AG04450 (cell line): ENCODE data around the gene RRP36. TPM values are rescaled to one million over a fixed set of nuclear protein-coding genes. Genes with fewer than 3 reads are reported as not detected.

Experiments used
- CTCF ChIA-PET: fragments of 300-600, 350-600 bp; formaldehyde crosslinking; extraction: SDS; loops from one replicate; lab custom pipeline; 2022; ENCODE audit warnings: antibody characterized with exemption, inconsistent platforms; lab: Charles Lee
- POLR2A ChIA-PET: fragments of 350-600 bp; formaldehyde crosslinking; extraction: SDS; loops from one replicate; lab custom pipeline; 2021; ENCODE audit warnings: antibody characterized with exemption, inconsistent platforms; lab: Yijun Ruan, JAX
- DNase-seq: peaks from one replicate; pipeline ENCODE4 v3.0.0-alpha.2; 2011; ENCODE audit warnings: low read depth, low spot score
- H3K27ac ChIP-seq: one replicate; pipeline ENCODE4 v1.5.1; 2012; ENCODE audit warnings: low read depth, low read length, control low read depth
- H3K27me3 ChIP-seq: one replicate; pipeline ENCODE4 v1.6.0; 2012; ENCODE audit warnings: low read length; ENCODE audit not compliant: control insufficient read depth, insufficient read depth
- H3K4me3 ChIP-seq: 2 replicates; pipeline ENCODE4 v1.5.1; 2011; ENCODE audit warnings: mild to moderate bottlenecking, low read depth, low read length, control low read depth
- H3K9me3 ChIP-seq: 2 replicates; pipeline ENCODE4 v1.5.1; 2012; ENCODE audit warnings: low read length; ENCODE audit not compliant: control insufficient read depth, insufficient read depth
- polyA plus RNA-seq: library from polyadenylated mRNA; depleted of rRNA; stranded (reverse); fragments of >200 nt; gene quantifications from 2 replicates; pipeline ENCODE4 v1.2.3, GENCODE V29; 2011
- TF ChIP-seq, protein P1 (sequence below): IDR thresholded peaks from 2 replicates; pipeline ENCODE4 v1.5.1; 2011; ENCODE audit warnings: low read depth, low read length, control low read depth, inconsistent platforms

The RRP36 gene
- polyA plus RNA-seq, 1 experiment: 54.0 TPM

DNA sequence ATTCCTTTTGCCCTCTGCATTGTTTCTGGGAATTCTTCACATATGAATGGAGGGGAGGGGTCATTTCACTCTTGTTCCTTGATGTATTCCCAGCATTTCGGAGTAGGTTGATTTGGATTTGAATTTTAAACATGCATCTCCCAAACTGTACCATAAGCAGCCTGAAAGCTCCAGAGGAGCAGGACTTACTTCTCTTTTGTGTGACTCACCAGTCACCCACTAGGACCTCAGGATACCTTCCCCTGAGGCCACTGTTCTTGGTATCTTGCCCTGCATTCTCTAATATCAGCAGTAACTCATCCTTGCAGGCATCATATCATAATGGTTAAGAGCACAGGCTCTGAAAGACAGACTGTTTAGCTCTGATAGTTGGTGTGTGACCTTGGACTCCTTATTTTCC is 37.1 kb downstream of the RRP36 start:
- ChIA-PET POLR2A (interaction anchor here (0.7 to 2.4 kb wide), 2 partner anchors 17 to 153 kb away, joined by 3 to 21 read pairs; partner anchors contain the start of gene PTK7), CTCF (interaction anchor here (0.8 to 1.4 kb wide), 2 partner anchors 70 to 156 kb away, joined by 4 read pairs; no protein-coding TSS in a partner anchor)
- TF ChIP-seq, protein P1, sequence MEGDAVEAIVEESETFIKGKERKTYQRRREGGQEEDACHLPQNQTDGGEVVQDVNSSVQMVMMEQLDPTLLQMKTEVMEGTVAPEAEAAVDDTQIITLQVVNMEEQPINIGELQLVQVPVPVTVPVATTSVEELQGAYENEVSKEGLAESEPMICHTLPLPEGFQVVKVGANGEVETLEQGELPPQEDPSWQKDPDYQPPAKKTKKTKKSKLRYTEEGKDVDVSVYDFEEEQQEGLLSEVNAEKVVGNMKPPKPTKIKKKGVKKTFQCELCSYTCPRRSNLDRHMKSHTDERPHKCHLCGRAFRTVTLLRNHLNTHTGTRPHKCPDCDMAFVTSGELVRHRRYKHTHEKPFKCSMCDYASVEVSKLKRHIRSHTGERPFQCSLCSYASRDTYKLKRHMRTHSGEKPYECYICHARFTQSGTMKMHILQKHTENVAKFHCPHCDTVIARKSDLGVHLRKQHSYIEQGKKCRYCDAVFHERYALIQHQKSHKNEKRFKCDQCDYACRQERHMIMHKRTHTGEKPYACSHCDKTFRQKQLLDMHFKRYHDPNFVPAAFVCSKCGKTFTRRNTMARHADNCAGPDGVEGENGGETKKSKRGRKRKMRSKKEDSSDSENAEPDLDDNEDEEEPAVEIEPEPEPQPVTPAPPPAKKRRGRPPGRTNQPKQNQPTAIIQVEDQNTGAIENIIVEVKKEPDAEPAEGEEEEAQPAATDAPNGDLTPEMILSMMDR: no peak
- H3K4me3 ChIP-seq: peak overlapping the region; percentile 100
- DNase-seq: no peak
- no peak overlapping the region for H3K27ac ChIP-seq
- no peaks in the 10 kb centered on the region; the same call in 1 of the 2 replicates for H3K9me3 ChIP-seq
- no peaks in the 10 kb centered on the region for H3K27me3 ChIP-seq

DNA sequence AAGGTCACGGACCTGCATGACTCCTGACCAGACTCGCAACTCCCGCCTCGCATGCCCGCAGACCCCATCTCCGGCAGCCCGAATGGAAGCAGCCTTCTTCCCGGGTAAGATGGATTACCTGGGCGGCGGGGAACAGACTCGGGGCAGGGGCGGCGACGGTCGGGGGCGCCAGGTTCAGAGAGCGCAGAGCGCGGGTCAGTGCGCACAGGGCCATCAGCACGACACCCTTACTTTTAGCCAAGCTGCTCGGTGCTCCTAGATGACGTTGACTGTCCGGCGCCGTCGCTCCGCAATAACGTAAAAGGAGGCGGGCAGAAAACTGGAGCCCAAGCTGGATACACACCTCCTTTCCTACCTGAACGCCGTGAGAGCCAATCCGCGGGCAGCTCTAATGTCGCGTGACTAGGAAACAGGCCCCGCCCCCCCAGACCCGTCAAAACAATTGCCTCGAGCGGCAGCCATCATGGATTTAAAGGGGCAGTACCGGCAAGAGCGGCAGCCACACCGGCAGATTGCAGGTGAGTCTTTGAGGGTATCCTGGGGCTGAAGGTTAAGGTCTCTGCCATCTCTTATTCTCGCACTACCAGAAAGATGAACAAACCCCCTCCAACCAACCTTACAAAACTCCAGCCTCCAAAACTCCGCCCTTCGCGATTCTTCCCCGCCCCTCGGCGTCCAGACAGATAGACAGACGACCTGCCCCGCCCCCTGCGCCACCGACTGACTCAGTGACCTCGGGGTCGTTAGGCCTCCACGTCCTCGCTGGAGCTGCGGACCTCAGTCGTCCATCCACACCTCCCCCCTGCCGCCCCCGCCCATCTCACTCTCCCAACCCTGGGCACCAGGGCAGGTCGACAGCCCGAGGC is 38.0 kb downstream of the RRP36 start, which contains the start of the genes KLC4 and MRPL2:
TSS of gene KLC4 (plus strand) at position 464 of the 866 bp plus-strand sequence. CDS start 1,705 bp downstream, outside the sequence.
TSS of gene MRPL2 (minus strand) at position 267 of the 866 bp plus-strand sequence. CDS start at position 214, 53 bp downstream.
- TF ChIP-seq, protein P1: no peak
- CTCF ChIA-PET: interaction anchor here (0.6 to 1.4 kb wide), 4 partner anchors 69 to 111 kb away, joined by 3 to 6 read pairs (median 4); no protein-coding TSS in a partner anchor

DNA sequence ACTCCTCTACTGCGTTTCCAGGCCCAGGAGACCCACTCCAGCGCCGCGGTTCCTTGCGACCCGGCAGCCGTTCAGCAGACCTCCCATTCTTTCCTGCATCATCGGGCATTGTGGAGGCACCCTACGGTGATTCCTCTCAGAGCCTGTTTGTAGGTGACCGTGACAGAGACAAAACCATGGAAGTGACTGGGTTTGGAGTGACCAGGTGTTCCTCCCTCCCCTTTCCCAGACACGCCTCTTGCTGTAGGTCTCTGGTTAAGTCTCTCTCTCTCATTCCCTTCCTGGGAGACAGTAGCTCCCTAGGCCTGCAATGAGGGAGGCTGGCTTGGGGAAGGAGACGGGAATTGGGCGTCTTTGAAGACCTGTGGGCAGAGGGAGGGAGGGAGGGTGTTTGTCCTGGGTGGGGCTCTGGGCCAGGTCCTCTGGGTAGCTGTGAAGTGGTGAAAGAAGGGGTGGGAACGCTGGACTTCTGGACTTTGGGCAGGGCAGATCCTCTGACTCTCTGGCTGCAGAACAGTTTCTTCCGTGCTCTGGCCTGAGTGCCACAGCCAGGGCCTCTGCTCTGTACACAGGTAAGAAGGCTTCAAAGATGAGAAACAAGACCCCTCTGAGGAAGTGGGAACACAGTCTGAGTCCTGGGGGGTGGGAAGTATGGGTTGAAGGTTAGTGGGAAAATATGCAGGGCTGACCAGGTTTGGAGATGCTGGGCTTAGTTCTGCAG is 38.8 kb downstream of the RRP36 start:
- TF ChIP-seq, protein P1: 0 out of 2 replicates have a peak, but pooled peaks have one; percentile 1
- no peak for DNase-seq
- Histone ChIP-seq H3K27me3 (no peaks in the 10 kb centered on the region), H3K4me3 (peak overlapping the region; percentile 89), H3K27ac (peak overlapping the region; percentile 57), H3K9me3 (no peaks in the 10 kb centered on the region; the same call in 1 of the 2 replicates)
- CTCF ChIA-PET: interaction anchor here (0.6 to 1.4 kb wide), 5 partner anchors 9 to 110 kb away, joined by 3 to 8 read pairs (median 4); no protein-coding TSS in a partner anchor
- POLR2A ChIA-PET: interaction anchor here (1.3 to 2.4 kb wide), 3 partner anchors 16 to 84 kb away, joined by 3 to 21 read pairs (median 6); partner anchors contain the start of genes PPP2R5D and PTK7

More for the DNA sequence above, 38.0 kb downstream of the RRP36 start, which contains the start of the genes KLC4 and MRPL2:
- H3K27me3 ChIP-seq: no peaks in the 10 kb centered on the region
- no peaks in the 10 kb centered on the region; the same call in 1 of the 2 replicates for H3K9me3 ChIP-seq
- peak within 1 kb of the TSS; percentile 65 for H3K27ac ChIP-seq
- DNase-seq: peak; percentile 93
- peak within 1 kb of the TSS; percentile 100 for H3K4me3 ChIP-seq
- POLR2A ChIA-PET: interaction anchor here (0.5 to 2.4 kb wide), 7 partner anchors 16 to 1271 kb away, joined by 3 to 21 read pairs (median 4); partner anchors contain the start of genes PPP2R5D, PTK7 and RRP36

DNA sequence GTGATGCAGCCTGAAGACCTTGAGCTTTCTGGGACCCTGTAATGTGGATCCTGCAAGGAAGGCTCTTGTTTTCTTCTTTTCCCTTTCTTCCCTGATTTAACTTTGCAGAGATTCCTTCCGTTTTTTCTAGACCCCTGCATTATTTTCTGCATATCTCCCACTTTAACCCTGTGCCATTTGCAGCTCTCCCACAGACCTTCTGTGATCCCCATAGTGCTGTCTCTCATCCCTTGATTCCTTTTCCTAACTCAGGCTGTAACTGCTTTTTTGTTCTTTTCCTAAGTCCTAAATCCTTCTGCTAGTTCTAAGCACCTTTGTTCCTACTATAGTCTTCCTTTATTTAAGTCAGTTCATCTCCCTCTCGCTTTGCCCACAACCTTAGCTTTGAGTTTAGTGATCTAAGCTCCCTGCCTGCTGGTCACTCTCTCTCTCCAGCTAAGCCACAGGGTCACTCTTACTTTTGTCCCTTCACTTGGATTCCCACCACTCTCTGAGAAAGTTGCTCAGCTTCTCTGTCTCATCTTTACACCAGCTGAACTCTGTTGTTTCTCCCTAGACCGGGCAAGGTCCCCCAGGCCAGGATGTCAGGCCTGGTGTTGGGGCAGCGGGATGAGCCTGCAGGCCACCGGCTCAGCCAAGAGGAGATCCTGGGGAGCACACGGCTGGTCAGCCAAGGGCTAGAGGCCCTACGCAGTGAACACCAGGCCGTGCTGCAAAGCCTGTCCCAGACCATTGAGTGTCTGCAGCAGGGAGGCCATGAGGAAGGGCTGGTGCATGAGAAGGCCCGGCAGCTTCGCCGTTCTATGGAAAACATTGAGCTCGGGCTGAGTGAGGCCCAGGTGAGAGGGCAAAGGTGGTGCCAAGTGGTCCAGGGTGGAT is 39.6 kb downstream of the RRP36 start:
- CTCF ChIA-PET: interaction anchor here (0.6 to 1.4 kb wide), 3 partner anchors 9 to 83 kb away, joined by 4 to 8 read pairs (median 4); no protein-coding TSS in a partner anchor
- TF ChIP-seq, protein P1: no peak
- Histone ChIP-seq H3K4me3 (no peak overlapping the region; the same call in 1 of the 2 replicates), H3K27me3 (no peaks in the 10 kb centered on the region), H3K27ac (no peak overlapping the region), H3K9me3 (no peaks in the 10 kb centered on the region; the same call in 1 of the 2 replicates)
- DNase-seq: no peak
- POLR2A ChIA-PET: interaction anchor here (0.9 to 2.4 kb wide), 2 partner anchors 15 to 77 kb away, joined by 6 to 21 read pairs; partner anchors contain the start of genes PPP2R5D and PTK7
